ENCODE measurements around the gene ESPN. TPM values are rescaled to one million over a fixed set of nuclear protein-coding genes. Genes with fewer than 3 reads are reported as not detected.

Gene ESPN
- polyA plus RNA-seq, 1 of the 3 experiments (the other 2 are of a cell fraction): 0.33 TPM

DNA sequence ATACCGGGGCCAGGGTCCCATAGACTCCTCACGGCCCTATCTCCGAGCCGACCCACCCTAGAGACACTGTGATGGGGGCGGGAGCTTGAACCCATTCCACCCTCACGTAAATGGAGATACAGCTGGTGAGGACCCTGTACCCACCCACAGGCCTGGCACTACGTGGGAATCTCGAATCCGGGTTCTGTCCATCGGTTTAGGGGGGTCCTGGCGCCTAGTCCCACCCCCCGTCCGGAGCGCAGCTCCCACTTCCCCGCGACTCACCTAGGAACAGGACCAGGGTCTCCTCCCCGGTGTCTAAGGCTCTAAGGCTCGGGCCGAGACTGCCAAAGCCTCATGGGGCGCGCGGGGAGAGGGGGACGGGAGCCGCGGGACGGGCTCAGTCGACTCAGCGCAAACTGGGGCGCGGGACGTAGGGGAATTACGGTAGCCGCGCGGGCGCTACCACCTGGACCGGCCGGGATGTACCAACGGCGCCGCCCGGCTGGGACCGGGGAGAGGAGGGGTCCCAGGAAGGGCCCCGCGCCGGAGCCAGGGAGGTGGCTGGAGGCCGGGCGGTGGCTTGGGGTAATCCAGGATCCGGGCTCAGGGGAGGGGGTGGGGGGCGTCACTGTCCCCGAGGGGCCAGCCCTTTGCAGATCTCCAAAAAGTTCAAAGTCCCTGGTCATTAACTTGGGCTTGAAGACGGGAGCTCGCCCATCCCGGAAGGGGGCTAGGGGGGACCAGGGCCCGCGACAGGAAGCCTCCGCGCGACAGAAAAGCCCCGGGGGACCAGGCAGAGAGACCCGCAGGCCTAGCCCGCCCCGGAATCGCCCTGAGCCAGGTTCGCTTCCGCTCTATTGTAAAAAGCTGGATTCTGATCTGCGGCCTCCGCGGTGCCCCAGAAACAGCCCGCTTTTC, 65.9 kb downstream of the ESPN start:
- CTCF ChIA-PET: interaction anchor here (0.6 to 16.2 kb wide), 27 partner anchors 9 to 255 kb away, joined by 3 to 439 read pairs (median 4); partner anchors contain the start of genes NOL9, TAS1R1 and ZBTB48
- H2AFZ ChIP-seq (ENCODE audit: low read depth): peak overlapping the region; percentile 81; the same call in 1 of the 2 replicates
- H3K4me1 ChIP-seq (ENCODE audit: control insufficient read depth in 1 of 2, insufficient read depth in 2 of 2, low read depth in 1 of 2, low read length in 1 of 2): peaks cover 0 to 54% of the 10 kb centered on the region in 2 experiments; a peak in 2 of 4 replicates
- peak; percentile 89 for DNase-seq
- H3K27ac ChIP-seq (ENCODE audit: low read depth in 2 of 2, low read length in 1 of 2): peak overlapping the region; percentile 74 to 79
- peak overlapping the region; percentile 75 to 76 for H3K4me3 ChIP-seq (ENCODE audit: low read depth in 2 of 2, low read length in 1 of 2)
- no peaks in the 10 kb centered on the region for H3K9me2 ChIP-seq
- H3K9me3 ChIP-seq: no peaks in the 10 kb centered on the region
- POLR2A ChIA-PET: interaction anchor here (0.7 to 2.1 kb wide), 5 partner anchors 12 to 295 kb away, joined by 3 to 6 read pairs (median 3); partner anchors contain the start of gene CAMTA1
- peak overlapping the region; percentile 100 for H3K4me2 ChIP-seq
- H3K36me3 ChIP-seq (replicated peaks in 1 of 2; ENCODE audit: control insufficient read depth in 1 of 2, insufficient read depth in 2 of 2, low read length in 1 of 2): no peaks in the 10 kb centered on the region
- H3K9ac ChIP-seq: peak overlapping the region; percentile 83
- peaks cover 31% of the 10 kb centered on the region; the same call in 1 of the 2 replicates for H3K79me2 ChIP-seq (ENCODE audit: insufficient read depth)
- no peaks in the 10 kb centered on the region for H3K27me3 ChIP-seq (ENCODE audit: insufficient read depth)
- no peaks in the 10 kb centered on the region for H4K20me1 ChIP-seq (ENCODE audit: insufficient read depth)
- TF ChIP-seq, protein P1, sequence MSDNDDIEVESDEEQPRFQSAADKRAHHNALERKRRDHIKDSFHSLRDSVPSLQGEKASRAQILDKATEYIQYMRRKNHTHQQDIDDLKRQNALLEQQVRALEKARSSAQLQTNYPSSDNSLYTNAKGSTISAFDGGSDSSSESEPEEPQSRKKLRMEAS (IDR thresholded peaks at IDR 0.05; ENCODE audit: low read depth): 0 out of 2 replicates have a peak, but pooled peaks have one; percentile 44
- TF ChIP-seq EP300 (IDR thresholded peaks at IDR 0.05; ENCODE audit: borderline replicate concordance in 1 of 2, low read depth in 1 of 2, low read length in 1 of 2) (peak in 1 of 2 experiments; percentile 46; a peak in 1 of 4 replicates), EZH2phosphoT487 (IDR thresholded peaks at IDR 0.05; ENCODE audit: borderline replicate concordance, low read depth) (no peak), GABPA (IDR thresholded peaks at IDR 0.05; ENCODE audit: low read depth) (peak; percentile 12; the same call in 1 of the 2 replicates), TCF12 (IDR thresholded peaks at IDR 0.05) (peak; percentile 17; the same call in 1 of the 2 replicates), GATA2 (CRISPR knock-in tag; IDR thresholded peaks at IDR 0.05) (no peak), CHD2 (IDR thresholded peaks at IDR 0.05; ENCODE audit: low read length, partially characterized antibody) (peak; percentile 7)
- TF ChIP-seq, protein P2, sequence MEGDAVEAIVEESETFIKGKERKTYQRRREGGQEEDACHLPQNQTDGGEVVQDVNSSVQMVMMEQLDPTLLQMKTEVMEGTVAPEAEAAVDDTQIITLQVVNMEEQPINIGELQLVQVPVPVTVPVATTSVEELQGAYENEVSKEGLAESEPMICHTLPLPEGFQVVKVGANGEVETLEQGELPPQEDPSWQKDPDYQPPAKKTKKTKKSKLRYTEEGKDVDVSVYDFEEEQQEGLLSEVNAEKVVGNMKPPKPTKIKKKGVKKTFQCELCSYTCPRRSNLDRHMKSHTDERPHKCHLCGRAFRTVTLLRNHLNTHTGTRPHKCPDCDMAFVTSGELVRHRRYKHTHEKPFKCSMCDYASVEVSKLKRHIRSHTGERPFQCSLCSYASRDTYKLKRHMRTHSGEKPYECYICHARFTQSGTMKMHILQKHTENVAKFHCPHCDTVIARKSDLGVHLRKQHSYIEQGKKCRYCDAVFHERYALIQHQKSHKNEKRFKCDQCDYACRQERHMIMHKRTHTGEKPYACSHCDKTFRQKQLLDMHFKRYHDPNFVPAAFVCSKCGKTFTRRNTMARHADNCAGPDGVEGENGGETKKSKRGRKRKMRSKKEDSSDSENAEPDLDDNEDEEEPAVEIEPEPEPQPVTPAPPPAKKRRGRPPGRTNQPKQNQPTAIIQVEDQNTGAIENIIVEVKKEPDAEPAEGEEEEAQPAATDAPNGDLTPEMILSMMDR (IDR thresholded peaks at IDR 0.05): 0 out of 2 replicates have a peak, but pooled peaks have one; percentile 2
- peaks cover 27% of the 10 kb centered on the region for H3F3A ChIP-seq (replicated peaks; ENCODE audit: insufficient read depth)
- under 1% methylated on average over 30 of the region's 70 CpGs for WGBS (ENCODE audit: low lambda C conversion rate)

DNA sequence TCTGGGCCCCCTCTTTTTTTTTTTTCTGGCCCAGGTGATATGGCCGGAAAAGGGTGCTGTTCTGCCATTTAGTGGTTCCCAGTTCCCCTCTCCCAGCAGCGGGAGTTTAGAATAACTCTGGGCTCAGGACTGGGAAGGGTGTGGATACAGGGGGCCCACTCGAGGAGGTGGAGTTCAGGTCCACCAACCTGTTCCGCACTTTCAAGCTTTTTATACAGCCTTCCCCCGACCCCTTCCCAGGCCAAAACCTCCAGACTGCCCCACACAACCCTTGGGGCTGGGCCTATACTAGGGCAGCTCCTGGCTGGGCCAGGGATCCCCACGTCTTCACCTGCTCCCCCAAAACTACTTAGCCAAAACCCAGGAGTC, 66.5 kb downstream of the ESPN start:
- peak overlapping the region; percentile 81; the same call in 1 of the 2 replicates for H2AFZ ChIP-seq (ENCODE audit: low read depth)
- no peaks in the 10 kb centered on the region for H3K36me3 ChIP-seq (replicated peaks in 1 of 2; ENCODE audit: control insufficient read depth in 1 of 2, insufficient read depth in 2 of 2, low read length in 1 of 2)
- ChIA-PET CTCF (interaction anchor here (1.1 to 16.2 kb wide), 10 partner anchors 10 to 256 kb away, joined by 3 to 439 read pairs (median 6); partner anchors contain the start of genes NOL9 and TAS1R1), POLR2A (interaction anchor here (0.7 to 2.1 kb wide), 5 partner anchors 11 to 294 kb away, joined by 3 to 6 read pairs (median 3); partner anchors contain the start of gene CAMTA1)
- 43% methylated on average over 3 of the region's 6 CpGs for WGBS (ENCODE audit: low lambda C conversion rate)
- H3F3A ChIP-seq (replicated peaks; ENCODE audit: insufficient read depth): peaks cover 27% of the 10 kb centered on the region
- H3K27ac ChIP-seq (ENCODE audit: low read depth in 2 of 2, low read length in 1 of 2): peak overlapping the region; percentile 74 to 79
- H4K20me1 ChIP-seq (ENCODE audit: insufficient read depth): no peaks in the 10 kb centered on the region
- peak overlapping the region; percentile 83 for H3K9ac ChIP-seq
- no peaks in the 10 kb centered on the region for H3K9me3 ChIP-seq
- peaks cover 0 to 57% of the 10 kb centered on the region in 2 experiments; a peak in 2 of 4 replicates for H3K4me1 ChIP-seq (ENCODE audit: control insufficient read depth in 1 of 2, insufficient read depth in 2 of 2, low read depth in 1 of 2, low read length in 1 of 2)
- H3K27me3 ChIP-seq (ENCODE audit: insufficient read depth): no peaks in the 10 kb centered on the region
- peak overlapping the region; percentile 100 for H3K4me2 ChIP-seq
- peak overlapping the region; percentile 75 to 76 for H3K4me3 ChIP-seq (ENCODE audit: low read depth in 2 of 2, low read length in 1 of 2)
- no peaks in the 10 kb centered on the region for H3K9me2 ChIP-seq
- peaks cover 32% of the 10 kb centered on the region; the same call in 1 of the 2 replicates for H3K79me2 ChIP-seq (ENCODE audit: insufficient read depth)
- DNase-seq: no peak
- TF ChIP-seq FOSL2 (IDR thresholded peaks at IDR 0.05; ENCODE audit: borderline replicate concordance, low read depth) (no peak), RXRA (IDR thresholded peaks at IDR 0.05; ENCODE audit: borderline replicate concordance, low read depth) (no peak), SMC3 (IDR thresholded peaks at IDR 0.05; ENCODE audit: low read depth, low read length) (no peak), JUND (IDR thresholded peaks at IDR 0.05) (no peak), POLR2AphosphoS5 (IDR thresholded peaks at IDR 0.05; ENCODE audit: low read depth, low read length) (no peak), SIN3A (IDR thresholded peaks at IDR 0.05; ENCODE audit: borderline replicate concordance, low read depth, low read length) (no peak)
- TF ChIP-seq, protein P1 (IDR thresholded peaks at IDR 0.05; ENCODE audit: low read depth): no peak
- TF ChIP-seq, protein P3, sequence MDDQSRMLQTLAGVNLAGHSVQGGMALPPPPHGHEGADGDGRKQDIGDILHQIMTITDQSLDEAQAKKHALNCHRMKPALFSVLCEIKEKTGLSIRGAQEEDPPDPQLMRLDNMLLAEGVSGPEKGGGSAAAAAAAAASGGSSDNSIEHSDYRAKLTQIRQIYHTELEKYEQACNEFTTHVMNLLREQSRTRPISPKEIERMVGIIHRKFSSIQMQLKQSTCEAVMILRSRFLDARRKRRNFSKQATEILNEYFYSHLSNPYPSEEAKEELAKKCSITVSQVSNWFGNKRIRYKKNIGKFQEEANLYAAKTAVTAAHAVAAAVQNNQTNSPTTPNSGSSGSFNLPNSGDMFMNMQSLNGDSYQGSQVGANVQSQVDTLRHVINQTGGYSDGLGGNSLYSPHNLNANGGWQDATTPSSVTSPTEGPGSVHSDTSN (IDR thresholded peaks at IDR 0.05): no peak
- TF ChIP-seq, protein P2 (IDR thresholded peaks at IDR 0.05): no peak
- TF ChIP-seq, protein P4, sequence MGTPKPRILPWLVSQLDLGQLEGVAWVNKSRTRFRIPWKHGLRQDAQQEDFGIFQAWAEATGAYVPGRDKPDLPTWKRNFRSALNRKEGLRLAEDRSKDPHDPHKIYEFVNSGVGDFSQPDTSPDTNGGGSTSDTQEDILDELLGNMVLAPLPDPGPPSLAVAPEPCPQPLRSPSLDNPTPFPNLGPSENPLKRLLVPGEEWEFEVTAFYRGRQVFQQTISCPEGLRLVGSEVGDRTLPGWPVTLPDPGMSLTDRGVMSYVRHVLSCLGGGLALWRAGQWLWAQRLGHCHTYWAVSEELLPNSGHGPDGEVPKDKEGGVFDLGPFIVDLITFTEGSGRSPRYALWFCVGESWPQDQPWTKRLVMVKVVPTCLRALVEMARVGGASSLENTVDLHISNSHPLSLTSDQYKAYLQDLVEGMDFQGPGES (IDR thresholded peaks at IDR 0.05; ENCODE audit: low read depth, low read length): no peak

Measured in SK-N-SH (cell line).